Measurements from ENCODE around the gene SEMG2. TPM values are rescaled to one million over a fixed set of nuclear protein-coding genes. Genes with fewer than 3 reads are reported as not detected.

The SEMG2 gene
- total RNA-seq, 4 donors from 2014 or later: not detected

DNA sequence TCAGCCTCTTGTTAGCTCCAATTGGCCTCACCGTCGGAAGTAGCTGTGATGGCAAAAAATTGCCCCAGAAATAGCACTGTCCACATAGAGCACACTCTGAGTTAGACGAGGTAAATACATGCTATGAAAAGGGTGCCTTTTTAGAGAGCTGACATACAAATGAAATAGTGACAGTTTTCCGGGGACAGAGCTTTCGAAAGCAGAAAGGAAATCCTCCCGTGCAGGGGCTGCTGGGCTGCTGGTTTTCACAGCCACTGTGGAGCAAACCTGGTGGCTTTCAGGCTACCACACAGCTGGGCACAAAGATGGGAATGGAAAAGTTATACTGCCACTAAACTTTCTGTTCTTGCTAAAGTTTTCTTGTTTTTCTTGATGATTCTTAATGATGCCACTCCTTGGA, 24.9 kb downstream of the SEMG2 start:
- intact Hi-C loops (cut with DNase I; ENCODE audit: low total_unique reads) (no loop called here), in situ Hi-C loops (cut with MboI; ENCODE audit: low pct_ligation_motif_present in 1 of 4, low pct_unique_long_range_greater_than_20kb in 1 of 4, low sequenced_read_pairs in 3 of 4) (no loop called here)
- H3K4me3 ChIP-seq: no peak overlapping the region
- H3K36me3 ChIP-seq: no peaks in the 10 kb centered on the region
- H3K27me3 ChIP-seq: peaks cover 50% of the 10 kb centered on the region
- no peak for TF ChIP-seq POLR2A (IDR thresholded peaks at IDR 0.05)
- TF ChIP-seq POLR2AphosphoS5 (IDR thresholded peaks at IDR 0.05): no peak
- TF ChIP-seq, protein P1, sequence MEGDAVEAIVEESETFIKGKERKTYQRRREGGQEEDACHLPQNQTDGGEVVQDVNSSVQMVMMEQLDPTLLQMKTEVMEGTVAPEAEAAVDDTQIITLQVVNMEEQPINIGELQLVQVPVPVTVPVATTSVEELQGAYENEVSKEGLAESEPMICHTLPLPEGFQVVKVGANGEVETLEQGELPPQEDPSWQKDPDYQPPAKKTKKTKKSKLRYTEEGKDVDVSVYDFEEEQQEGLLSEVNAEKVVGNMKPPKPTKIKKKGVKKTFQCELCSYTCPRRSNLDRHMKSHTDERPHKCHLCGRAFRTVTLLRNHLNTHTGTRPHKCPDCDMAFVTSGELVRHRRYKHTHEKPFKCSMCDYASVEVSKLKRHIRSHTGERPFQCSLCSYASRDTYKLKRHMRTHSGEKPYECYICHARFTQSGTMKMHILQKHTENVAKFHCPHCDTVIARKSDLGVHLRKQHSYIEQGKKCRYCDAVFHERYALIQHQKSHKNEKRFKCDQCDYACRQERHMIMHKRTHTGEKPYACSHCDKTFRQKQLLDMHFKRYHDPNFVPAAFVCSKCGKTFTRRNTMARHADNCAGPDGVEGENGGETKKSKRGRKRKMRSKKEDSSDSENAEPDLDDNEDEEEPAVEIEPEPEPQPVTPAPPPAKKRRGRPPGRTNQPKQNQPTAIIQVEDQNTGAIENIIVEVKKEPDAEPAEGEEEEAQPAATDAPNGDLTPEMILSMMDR (IDR thresholded peaks at IDR 0.05): no peak
- TF ChIP-seq EP300 (IDR thresholded peaks at IDR 0.05; ENCODE audit: low read depth): no peak
- DNase-seq: no peak
- H3K27ac ChIP-seq: no peak overlapping the region
- H3K4me1 ChIP-seq: peaks cover 0 to 4% (median 0%) of the 10 kb centered on the region in 4 donors
- WGBS, 2 donors (ENCODE audit: low coverage in 1 of 2): 60 to 64% methylated on average over 6 of the region's 6 CpGs
- H3K9me3 ChIP-seq: no peaks in the 10 kb centered on the region

DNA sequence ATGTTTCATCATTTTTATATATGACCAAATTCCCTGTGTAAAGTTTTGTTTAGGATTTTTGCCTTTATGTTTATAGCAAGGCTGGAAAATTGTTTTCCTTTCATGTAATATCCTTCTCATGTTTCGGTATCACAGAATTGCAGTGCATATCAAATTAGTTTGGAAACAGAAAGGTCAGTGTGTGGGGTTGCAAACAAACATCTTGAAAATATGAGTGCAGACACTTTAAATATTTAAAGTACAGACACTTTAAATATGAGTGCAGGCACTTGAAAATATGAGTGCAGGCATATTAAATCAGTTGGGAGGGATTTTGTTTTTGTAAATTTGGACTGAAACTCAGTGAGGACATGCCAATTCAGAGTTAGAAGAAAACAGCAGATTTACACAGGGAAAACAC, 26.7 kb downstream of the SEMG2 start:
- no peaks in the 10 kb centered on the region for H3K9me3 ChIP-seq
- no peak for DNase-seq
- in situ Hi-C loops (cut with MboI; ENCODE audit: low pct_ligation_motif_present in 1 of 4, low pct_unique_long_range_greater_than_20kb in 1 of 4, low sequenced_read_pairs in 3 of 4) (no loop called here), intact Hi-C loops (cut with DNase I; ENCODE audit: low total_unique reads) (no loop called here)
- no peaks in the 10 kb centered on the region for H3K4me1 ChIP-seq
- no peak overlapping the region for H3K4me3 ChIP-seq
- no peaks in the 10 kb centered on the region for H3K36me3 ChIP-seq
- TF ChIP-seq POLR2A (IDR thresholded peaks at IDR 0.05) (no peak), EP300 (IDR thresholded peaks at IDR 0.05; ENCODE audit: low read depth) (no peak)
- TF ChIP-seq, protein P1 (IDR thresholded peaks at IDR 0.05): no peak
- H3K27ac ChIP-seq: no peak overlapping the region
- WGBS, 2 donors (ENCODE audit: low coverage in 1 of 2): 33 to 68% methylated on average over 1 of the region's 1 CpG
- peaks cover 50% of the 10 kb centered on the region for H3K27me3 ChIP-seq

DNA sequence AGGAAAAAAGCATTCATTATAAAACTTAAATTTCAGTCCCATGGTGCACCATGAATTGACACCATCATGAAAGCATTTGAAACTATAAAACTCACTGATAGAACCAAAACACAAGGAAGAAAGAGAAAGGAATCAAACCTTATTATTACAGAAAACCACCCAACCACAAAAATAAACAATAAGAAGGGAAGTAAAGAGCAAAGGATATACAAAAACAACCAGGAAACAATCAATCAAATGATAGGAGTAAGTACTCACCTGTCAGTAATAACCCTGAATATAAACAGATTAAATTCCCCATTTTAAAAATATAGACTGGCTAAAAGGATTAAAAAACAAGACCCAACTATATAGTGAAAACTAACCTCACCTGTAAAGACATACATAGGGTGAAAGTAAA, 27.4 kb downstream of the SEMG2 start:
- H3K27me3 ChIP-seq: peaks cover 45% of the 10 kb centered on the region
- DNase-seq: no peak
- H3K4me1 ChIP-seq: peaks cover 0 to under 1% (median 0%) of the 10 kb centered on the region in 4 donors
- H3K4me3 ChIP-seq: no peak overlapping the region
- H3K36me3 ChIP-seq: no peaks in the 10 kb centered on the region
- in situ Hi-C loops (cut with MboI; ENCODE audit: low pct_ligation_motif_present in 1 of 4, low pct_unique_long_range_greater_than_20kb in 1 of 4, low sequenced_read_pairs in 3 of 4) (no loop called here), intact Hi-C loops (cut with DNase I; ENCODE audit: low total_unique reads) (no loop called here)
- no peak overlapping the region for H3K27ac ChIP-seq
- TF ChIP-seq POLR2A (IDR thresholded peaks at IDR 0.05) (no peak), POLR2AphosphoS5 (IDR thresholded peaks at IDR 0.05) (no peak), EP300 (IDR thresholded peaks at IDR 0.05; ENCODE audit: low read depth) (no peak)
- TF ChIP-seq, protein P1 (IDR thresholded peaks at IDR 0.05): no peak
- H3K9me3 ChIP-seq: no peaks in the 10 kb centered on the region

DNA sequence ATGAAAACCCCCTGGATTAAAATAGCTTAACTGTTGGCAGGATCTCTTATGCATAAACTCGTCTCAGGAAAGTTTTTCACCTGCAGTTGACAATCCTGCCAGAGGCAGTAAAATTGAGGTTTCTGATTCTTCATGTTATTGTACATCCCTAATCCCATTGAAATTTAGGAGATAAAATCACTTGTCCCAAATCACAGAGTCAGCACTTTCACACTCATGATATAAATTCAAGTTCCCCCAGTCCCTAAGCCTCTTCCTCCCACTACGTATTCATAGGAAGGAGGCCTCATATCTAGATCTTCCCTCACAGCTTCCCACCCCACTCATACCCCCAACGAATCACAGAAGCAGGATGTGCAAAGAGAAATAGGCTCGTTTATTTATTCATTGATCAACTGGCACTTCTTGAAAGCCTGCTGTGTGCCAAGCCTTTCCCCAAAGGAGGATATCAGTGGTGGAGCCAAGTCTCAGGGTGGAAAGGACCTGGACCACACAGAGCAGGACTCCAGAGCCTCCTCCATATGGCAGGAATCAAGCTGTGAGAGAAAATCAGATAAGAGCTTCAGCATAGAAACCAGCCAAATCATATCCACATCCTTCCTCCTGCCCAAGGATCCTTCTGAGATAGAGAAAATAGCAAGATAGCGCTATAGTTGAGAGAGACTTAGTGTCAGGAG, 30.8 kb downstream of the SEMG2 start:
- Histone ChIP-seq H3K4me3 (no peak overlapping the region), H3K36me3 (no peaks in the 10 kb centered on the region), H3K27ac (no peak overlapping the region), H3K27me3 (peaks cover 13% of the 10 kb centered on the region), H3K4me1 (peaks cover 5 to 18% (median 14%) of the 10 kb centered on the region in 4 donors), H3K9me3 (no peaks in the 10 kb centered on the region)
- no peak for DNase-seq
- 52 to 57% methylated on average over 5 of the region's 5 CpGs for WGBS, 2 donors (ENCODE audit: low coverage in 1 of 2)
- intact Hi-C loops (cut with DNase I; ENCODE audit: low total_unique reads): no loop called here
- in situ Hi-C loops (cut with MboI; ENCODE audit: low pct_ligation_motif_present in 1 of 4, low pct_unique_long_range_greater_than_20kb in 1 of 4, low sequenced_read_pairs in 3 of 4): no loop called here
- TF ChIP-seq, protein P1 (IDR thresholded peaks at IDR 0.05): no peak
- no peak for TF ChIP-seq POLR2AphosphoS5 (IDR thresholded peaks at IDR 0.05)
- TF ChIP-seq POLR2A (IDR thresholded peaks at IDR 0.05): no peak
- TF ChIP-seq EP300 (IDR thresholded peaks at IDR 0.05; ENCODE audit: low read depth): no peak
